WTC11 (cell line): ENCODE data around the gene NRG3. TPM values are rescaled to one million over a fixed set of nuclear protein-coding genes. Genes with fewer than 3 reads are reported as not detected.

Experiments used
- ATAC-seq: fragments of 200-7000 bp; cut with Tn5 transposase; 2 replicates; pipeline ENCODE4 v1.10.0; 2021; ENCODE audit warnings: mild to moderate bottlenecking, moderate library complexity
- CTCF ChIA-PET: fragments of 300-600 bp; sonication (Branson Sonifier 250); formaldehyde crosslinking; loops from one replicate; lab custom pipeline; 2021; ENCODE audit warnings: antibody characterized with exemption; lab: Charles Lee
- POLR2A ChIA-PET: fragments of 350-600 bp; sonication (Branson Sonifier 250); formaldehyde crosslinking; loops from one replicate; lab custom pipeline; 2021; ENCODE audit warnings: antibody characterized with exemption; lab: Charles Lee
- DNase-seq: peaks from one replicate; pipeline ENCODE4 v3.0.0; 2021; ENCODE audit warnings: low spot score
- H3K27ac Mint-ChIP-seq: 2 replicates; pipeline ENCODE4 v1.8.0; 2021; ENCODE audit warnings: mixed read lengths
- H3K27me3 Mint-ChIP-seq: 2 replicates; pipeline ENCODE4 v1.8.0; 2021; ENCODE audit warnings: low read depth, mild to moderate bottlenecking, moderate library complexity, mixed read lengths
- H3K36me3 Mint-ChIP-seq: 2 replicates; pipeline ENCODE4 v1.8.0; 2021; ENCODE audit warnings: mixed read lengths
- H3K4me1 Mint-ChIP-seq: 2 replicates; pipeline ENCODE4 v1.8.0; 2022; ENCODE audit warnings: mixed read lengths
- H3K4me3 Mint-ChIP-seq: 2 replicates; pipeline ENCODE4 v1.8.0; 2021; ENCODE audit warnings: mild to moderate bottlenecking, moderate library complexity, mixed read lengths
- H3K9me3 Mint-ChIP-seq: 2 replicates; pipeline ENCODE4 v1.8.0; 2021; ENCODE audit warnings: mixed read lengths
- FOXP1 ChIP-seq: sonication (generic); formaldehyde crosslinking; IDR thresholded peaks from 2 replicates; pipeline ENCODE4 v1.8.0; 2022; ENCODE audit warnings: missing genetic modification reagents, mild to moderate bottlenecking, moderate library complexity, borderline replicate concordance
- GABPB1 ChIP-seq: sonication (generic); formaldehyde crosslinking; IDR thresholded peaks from 2 replicates; pipeline ENCODE4 v1.8.1; 2023; ENCODE audit warnings: mild to moderate bottlenecking, missing genetic modification reagents
- NR1H2 ChIP-seq: sonication (generic); formaldehyde crosslinking; IDR thresholded peaks from 2 replicates; pipeline ENCODE4 v1.9.0; 2021; ENCODE audit warnings: mild to moderate bottlenecking, moderate library complexity, missing genetic modification reagents
- NR2C2 ChIP-seq: sonication (generic); formaldehyde crosslinking; IDR thresholded peaks from 2 replicates; pipeline ENCODE4 v1.8.0; 2022; ENCODE audit warnings: mild to moderate bottlenecking, missing genetic modification reagents
- RELA ChIP-seq: sonication (generic); formaldehyde crosslinking; IDR thresholded peaks from 2 replicates; pipeline ENCODE4 v1.8.1; 2022; ENCODE audit warnings: missing genetic modification reagents, mild to moderate bottlenecking, borderline replicate concordance
- SP1 ChIP-seq: sonication (generic); formaldehyde crosslinking; conservative IDR thresholded peaks from 2 replicates; pipeline ENCODE4 v1.8.1; 2022; ENCODE audit warnings: missing genetic modification reagents
- TCF7 ChIP-seq: sonication (generic); formaldehyde crosslinking; IDR thresholded peaks from 2 replicates; pipeline ENCODE4 v1.8.0; 2022; ENCODE audit warnings: mild to moderate bottlenecking, low read depth, missing genetic modification reagents, moderate library complexity
- ZNF121 ChIP-seq: sonication (generic); formaldehyde crosslinking; IDR thresholded peaks from 2 replicates; pipeline ENCODE4 v1.8.0; 2023; ENCODE audit warnings: missing genetic modification reagents
- ZNF423 ChIP-seq: fragments of 250-450 bp; sonication (Bioruptor Pico); IDR thresholded peaks from 2 replicates; pipeline ENCODE4 v2.1.2; 2022; ENCODE audit warnings: mild to moderate bottlenecking, moderate library complexity
- total RNA-seq: library from RNA; stranded (reverse); gene quantifications from 3 replicates; pipeline ENCODE4 v1.2.3, GENCODE V29; 2021
- TF ChIP-seq, protein P1 (sequence below): sonication (generic); formaldehyde crosslinking; IDR thresholded peaks from 2 replicates; pipeline ENCODE4 v1.8.0; 2022; ENCODE audit warnings: mild to moderate bottlenecking, missing genetic modification reagents
- TF ChIP-seq, protein P2 (sequence below): sonication (generic); formaldehyde crosslinking; IDR thresholded peaks from 2 replicates; pipeline ENCODE4 v1.8.1; 2023; ENCODE audit warnings: mild to moderate bottlenecking, missing genetic modification reagents
- TF ChIP-seq, protein P3 (sequence below): sonication (generic); formaldehyde crosslinking; conservative IDR thresholded peaks from 2 replicates; pipeline ENCODE4 v1.8.1; 2023; ENCODE audit warnings: mild to moderate bottlenecking, low read depth, missing genetic modification reagents, moderate library complexity
- TF ChIP-seq, protein P4 (sequence below): sonication (generic); formaldehyde crosslinking; conservative IDR thresholded peaks from 2 replicates; pipeline ENCODE4 v1.8.1; 2022; ENCODE audit warnings: mild to moderate bottlenecking, missing genetic modification reagents
- TF ChIP-seq, protein P5 (sequence below): sonication (generic); formaldehyde crosslinking; IDR thresholded peaks from 2 replicates; pipeline ENCODE4 v1.8.0; 2023; ENCODE audit warnings: mild to moderate bottlenecking, missing genetic modification reagents
- TF ChIP-seq, protein P6 (sequence below): sonication (generic); formaldehyde crosslinking; IDR thresholded peaks from 2 replicates; pipeline ENCODE4 v1.8.1; 2023; ENCODE audit warnings: mild to moderate bottlenecking, missing genetic modification reagents
- TF ChIP-seq, protein P7 (sequence below): sonication (generic); formaldehyde crosslinking; IDR thresholded peaks from 2 replicates; pipeline ENCODE4 v1.8.1; 2022; ENCODE audit warnings: mild to moderate bottlenecking, moderate library complexity, missing genetic modification reagents

Gene NRG3
- total RNA-seq, 1 experiment from 2014 or later, result 7.0 TPM

DNA sequence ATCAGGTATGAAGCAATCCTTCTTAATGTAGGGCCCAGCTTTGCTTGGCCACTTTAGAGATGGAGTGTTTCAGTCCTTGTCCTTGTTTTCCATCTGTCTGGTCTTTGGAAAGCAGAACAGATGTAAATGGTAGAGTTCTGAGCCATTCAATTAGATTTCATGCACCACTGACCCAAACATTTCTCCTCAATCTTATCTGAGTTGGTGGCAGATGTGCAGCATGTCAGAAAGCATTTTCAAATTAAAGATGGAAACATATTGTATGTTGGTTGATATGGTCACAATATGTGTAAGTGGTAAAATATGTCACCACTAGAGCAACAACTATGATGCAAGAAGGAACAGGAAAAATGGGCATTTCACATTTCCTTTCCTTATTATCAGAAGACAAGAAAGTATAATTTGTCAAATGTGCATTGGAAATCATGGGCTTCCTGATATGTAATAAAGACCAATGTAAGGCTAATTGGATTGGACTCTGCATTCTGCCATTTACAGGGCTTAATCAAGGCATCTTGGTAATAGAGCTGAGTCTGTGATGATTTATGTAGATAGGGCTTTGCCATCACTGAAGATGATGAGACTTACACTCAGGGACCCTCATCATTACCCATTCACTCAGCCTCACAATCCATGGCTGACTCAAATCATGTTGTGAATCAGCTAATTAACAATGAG, 750.7 kb downstream of the NRG3 start:
- DNase-seq, result no peak
- H3K36me3 Mint-ChIP-seq, result no peaks in the 10 kb centered on the region

DNA sequence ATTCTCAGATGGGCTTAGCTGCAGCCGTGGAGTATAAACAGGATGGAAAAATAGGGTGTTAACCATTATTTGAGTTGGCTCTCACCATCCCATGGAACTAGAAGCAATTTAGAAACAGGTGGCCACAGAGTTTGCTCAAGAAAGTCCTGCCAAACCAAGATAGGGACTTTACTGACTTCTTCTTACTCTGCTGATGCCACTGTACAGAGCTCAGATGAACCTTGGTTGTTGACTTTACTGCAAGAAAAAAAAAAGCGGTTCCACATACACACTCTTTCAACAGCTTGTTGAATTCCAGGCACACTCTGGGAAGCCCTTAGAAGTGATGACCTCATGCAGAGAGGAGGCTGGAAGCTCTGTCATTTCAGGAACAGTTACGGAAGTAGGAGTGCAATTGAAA, 753.4 kb downstream of the NRG3 start:
- Mint-ChIP-seq H3K36me3 (no peaks in the 10 kb centered on the region), H3K4me1 (peaks cover 5% of the 10 kb centered on the region; the same call in 1 of the 2 replicates), H3K9me3 (no peaks in the 10 kb centered on the region), H3K27me3 (no peaks in the 10 kb centered on the region), H3K4me3 (no peak overlapping the region), H3K27ac (no peak overlapping the region)
- DNase-seq (no peak), ATAC-seq (no peak; the same call in 1 of the 2 replicates)
- CTCF ChIA-PET, result no interaction called here
- POLR2A ChIA-PET, result no interaction called here
- TF ChIP-seq, protein P1, sequence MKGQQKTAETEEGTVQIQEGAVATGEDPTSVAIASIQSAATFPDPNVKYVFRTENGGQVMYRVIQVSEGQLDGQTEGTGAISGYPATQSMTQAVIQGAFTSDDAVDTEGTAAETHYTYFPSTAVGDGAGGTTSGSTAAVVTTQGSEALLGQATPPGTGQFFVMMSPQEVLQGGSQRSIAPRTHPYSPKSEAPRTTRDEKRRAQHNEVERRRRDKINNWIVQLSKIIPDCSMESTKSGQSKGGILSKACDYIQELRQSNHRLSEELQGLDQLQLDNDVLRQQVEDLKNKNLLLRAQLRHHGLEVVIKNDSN (CRISPR knock-in tag), result no peak
- TF ChIP-seq, protein P2, sequence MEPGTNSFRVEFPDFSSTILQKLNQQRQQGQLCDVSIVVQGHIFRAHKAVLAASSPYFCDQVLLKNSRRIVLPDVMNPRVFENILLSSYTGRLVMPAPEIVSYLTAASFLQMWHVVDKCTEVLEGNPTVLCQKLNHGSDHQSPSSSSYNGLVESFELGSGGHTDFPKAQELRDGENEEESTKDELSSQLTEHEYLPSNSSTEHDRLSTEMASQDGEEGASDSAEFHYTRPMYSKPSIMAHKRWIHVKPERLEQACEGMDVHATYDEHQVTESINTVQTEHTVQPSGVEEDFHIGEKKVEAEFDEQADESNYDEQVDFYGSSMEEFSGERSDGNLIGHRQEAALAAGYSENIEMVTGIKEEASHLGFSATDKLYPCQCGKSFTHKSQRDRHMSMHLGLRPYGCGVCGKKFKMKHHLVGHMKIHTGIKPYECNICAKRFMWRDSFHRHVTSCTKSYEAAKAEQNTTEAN (CRISPR knock-in tag), result no peak
- TF ChIP-seq, protein P3, sequence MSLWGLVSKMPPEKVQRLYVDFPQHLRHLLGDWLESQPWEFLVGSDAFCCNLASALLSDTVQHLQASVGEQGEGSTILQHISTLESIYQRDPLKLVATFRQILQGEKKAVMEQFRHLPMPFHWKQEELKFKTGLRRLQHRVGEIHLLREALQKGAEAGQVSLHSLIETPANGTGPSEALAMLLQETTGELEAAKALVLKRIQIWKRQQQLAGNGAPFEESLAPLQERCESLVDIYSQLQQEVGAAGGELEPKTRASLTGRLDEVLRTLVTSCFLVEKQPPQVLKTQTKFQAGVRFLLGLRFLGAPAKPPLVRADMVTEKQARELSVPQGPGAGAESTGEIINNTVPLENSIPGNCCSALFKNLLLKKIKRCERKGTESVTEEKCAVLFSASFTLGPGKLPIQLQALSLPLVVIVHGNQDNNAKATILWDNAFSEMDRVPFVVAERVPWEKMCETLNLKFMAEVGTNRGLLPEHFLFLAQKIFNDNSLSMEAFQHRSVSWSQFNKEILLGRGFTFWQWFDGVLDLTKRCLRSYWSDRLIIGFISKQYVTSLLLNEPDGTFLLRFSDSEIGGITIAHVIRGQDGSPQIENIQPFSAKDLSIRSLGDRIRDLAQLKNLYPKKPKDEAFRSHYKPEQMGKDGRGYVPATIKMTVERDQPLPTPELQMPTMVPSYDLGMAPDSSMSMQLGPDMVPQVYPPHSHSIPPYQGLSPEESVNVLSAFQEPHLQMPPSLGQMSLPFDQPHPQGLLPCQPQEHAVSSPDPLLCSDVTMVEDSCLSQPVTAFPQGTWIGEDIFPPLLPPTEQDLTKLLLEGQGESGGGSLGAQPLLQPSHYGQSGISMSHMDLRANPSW (CRISPR knock-in tag), result no peak
- TF ChIP-seq SP1 (CRISPR knock-in tag) (no peak), RELA (no peak), GABPB1 (CRISPR knock-in tag) (no peak), FOXP1 (CRISPR knock-in tag) (no peak), TCF7 (CRISPR knock-in tag) (no peak), ZNF121 (CRISPR knock-in tag) (no peak), NR1H2 (CRISPR knock-in tag) (no peak)
- TF ChIP-seq, protein P4, sequence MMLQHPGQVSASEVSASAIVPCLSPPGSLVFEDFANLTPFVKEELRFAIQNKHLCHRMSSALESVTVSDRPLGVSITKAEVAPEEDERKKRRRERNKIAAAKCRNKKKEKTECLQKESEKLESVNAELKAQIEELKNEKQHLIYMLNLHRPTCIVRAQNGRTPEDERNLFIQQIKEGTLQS, result no peak
- TF ChIP-seq, protein P5, sequence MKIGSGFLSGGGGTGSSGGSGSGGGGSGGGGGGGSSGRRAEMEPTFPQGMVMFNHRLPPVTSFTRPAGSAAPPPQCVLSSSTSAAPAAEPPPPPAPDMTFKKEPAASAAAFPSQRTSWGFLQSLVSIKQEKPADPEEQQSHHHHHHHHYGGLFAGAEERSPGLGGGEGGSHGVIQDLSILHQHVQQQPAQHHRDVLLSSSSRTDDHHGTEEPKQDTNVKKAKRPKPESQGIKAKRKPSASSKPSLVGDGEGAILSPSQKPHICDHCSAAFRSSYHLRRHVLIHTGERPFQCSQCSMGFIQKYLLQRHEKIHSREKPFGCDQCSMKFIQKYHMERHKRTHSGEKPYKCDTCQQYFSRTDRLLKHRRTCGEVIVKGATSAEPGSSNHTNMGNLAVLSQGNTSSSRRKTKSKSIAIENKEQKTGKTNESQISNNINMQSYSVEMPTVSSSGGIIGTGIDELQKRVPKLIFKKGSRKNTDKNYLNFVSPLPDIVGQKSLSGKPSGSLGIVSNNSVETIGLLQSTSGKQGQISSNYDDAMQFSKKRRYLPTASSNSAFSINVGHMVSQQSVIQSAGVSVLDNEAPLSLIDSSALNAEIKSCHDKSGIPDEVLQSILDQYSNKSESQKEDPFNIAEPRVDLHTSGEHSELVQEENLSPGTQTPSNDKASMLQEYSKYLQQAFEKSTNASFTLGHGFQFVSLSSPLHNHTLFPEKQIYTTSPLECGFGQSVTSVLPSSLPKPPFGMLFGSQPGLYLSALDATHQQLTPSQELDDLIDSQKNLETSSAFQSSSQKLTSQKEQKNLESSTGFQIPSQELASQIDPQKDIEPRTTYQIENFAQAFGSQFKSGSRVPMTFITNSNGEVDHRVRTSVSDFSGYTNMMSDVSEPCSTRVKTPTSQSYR (CRISPR knock-in tag), result no peak
- TF ChIP-seq, protein P6, sequence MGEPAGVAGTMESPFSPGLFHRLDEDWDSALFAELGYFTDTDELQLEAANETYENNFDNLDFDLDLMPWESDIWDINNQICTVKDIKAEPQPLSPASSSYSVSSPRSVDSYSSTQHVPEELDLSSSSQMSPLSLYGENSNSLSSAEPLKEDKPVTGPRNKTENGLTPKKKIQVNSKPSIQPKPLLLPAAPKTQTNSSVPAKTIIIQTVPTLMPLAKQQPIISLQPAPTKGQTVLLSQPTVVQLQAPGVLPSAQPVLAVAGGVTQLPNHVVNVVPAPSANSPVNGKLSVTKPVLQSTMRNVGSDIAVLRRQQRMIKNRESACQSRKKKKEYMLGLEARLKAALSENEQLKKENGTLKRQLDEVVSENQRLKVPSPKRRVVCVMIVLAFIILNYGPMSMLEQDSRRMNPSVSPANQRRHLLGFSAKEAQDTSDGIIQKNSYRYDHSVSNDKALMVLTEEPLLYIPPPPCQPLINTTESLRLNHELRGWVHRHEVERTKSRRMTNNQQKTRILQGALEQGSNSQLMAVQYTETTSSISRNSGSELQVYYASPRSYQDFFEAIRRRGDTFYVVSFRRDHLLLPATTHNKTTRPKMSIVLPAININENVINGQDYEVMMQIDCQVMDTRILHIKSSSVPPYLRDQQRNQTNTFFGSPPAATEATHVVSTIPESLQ (CRISPR knock-in tag), result no peak
- TF ChIP-seq, protein P7, sequence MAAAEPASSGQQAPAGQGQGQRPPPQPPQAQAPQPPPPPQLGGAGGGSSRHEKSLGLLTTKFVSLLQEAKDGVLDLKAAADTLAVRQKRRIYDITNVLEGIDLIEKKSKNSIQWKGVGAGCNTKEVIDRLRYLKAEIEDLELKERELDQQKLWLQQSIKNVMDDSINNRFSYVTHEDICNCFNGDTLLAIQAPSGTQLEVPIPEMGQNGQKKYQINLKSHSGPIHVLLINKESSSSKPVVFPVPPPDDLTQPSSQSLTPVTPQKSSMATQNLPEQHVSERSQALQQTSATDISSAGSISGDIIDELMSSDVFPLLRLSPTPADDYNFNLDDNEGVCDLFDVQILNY (CRISPR knock-in tag), result no peak

More for the DNA sequence above, 750.7 kb downstream of the NRG3 start:
- ChIA-PET POLR2A (no interaction called here), CTCF (no interaction called here)
- no peaks in the 10 kb centered on the region for H3K9me3 Mint-ChIP-seq
- ATAC-seq, result no peak
- no peak for TF ChIP-seq ZNF423 (CRISPR knock-in tag)
- TF ChIP-seq NR2C2, result no peak
- H3K4me1 Mint-ChIP-seq, result peaks cover 5% of the 10 kb centered on the region; the same call in 1 of the 2 replicates
- no peak overlapping the region for H3K4me3 Mint-ChIP-seq
- no peak overlapping the region for H3K27ac Mint-ChIP-seq
- H3K27me3 Mint-ChIP-seq, result no peaks in the 10 kb centered on the region
